A673 (cell line): ENCODE measurements around the gene NKD1.

Source experiments
- EZH2 ChIP-seq: fragments of 200-600 bp; sonication (generic); IDR thresholded peaks from 2 replicates; pipeline ENCODE4 v1.6.1; 2017; ENCODE audit warnings: borderline replicate concordance, low read depth, mild to moderate bottlenecking, mixed read lengths, antibody characterized with exemption, low read length; ENCODE audit not compliant: poor library complexity, severe bottlenecking
- TF ChIP-seq, protein P1 (sequence below): fragments of 300-800, 200-600 bp; sonication (generic); conservative IDR thresholded peaks from 2 replicates; pipeline ENCODE4 v1.5.1; 2017; ENCODE audit warnings: low read depth, mild to moderate bottlenecking, antibody characterized with exemption, low read length, moderate library complexity, mixed read lengths

DNA sequence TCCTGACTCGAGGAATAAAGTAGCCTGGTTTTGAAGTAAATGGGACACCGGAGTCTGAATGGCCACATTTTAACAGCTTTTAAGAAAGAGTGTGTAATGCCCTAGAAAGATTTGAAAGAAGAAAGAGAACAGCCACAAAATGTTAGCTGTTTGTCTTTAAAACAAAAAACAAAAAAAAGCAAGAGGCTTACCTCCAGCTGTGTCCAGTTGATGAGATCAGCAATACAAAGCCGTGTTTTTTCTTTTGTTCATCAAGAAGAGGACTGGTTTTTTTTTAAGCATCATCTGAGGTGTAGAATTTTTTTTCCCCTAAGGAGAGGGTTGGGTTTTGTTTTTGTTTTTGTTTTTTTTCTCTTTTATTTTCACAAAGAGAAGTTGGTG lies 58.8 kb downstream of the NKD1 start:
- TF ChIP-seq, protein P1, sequence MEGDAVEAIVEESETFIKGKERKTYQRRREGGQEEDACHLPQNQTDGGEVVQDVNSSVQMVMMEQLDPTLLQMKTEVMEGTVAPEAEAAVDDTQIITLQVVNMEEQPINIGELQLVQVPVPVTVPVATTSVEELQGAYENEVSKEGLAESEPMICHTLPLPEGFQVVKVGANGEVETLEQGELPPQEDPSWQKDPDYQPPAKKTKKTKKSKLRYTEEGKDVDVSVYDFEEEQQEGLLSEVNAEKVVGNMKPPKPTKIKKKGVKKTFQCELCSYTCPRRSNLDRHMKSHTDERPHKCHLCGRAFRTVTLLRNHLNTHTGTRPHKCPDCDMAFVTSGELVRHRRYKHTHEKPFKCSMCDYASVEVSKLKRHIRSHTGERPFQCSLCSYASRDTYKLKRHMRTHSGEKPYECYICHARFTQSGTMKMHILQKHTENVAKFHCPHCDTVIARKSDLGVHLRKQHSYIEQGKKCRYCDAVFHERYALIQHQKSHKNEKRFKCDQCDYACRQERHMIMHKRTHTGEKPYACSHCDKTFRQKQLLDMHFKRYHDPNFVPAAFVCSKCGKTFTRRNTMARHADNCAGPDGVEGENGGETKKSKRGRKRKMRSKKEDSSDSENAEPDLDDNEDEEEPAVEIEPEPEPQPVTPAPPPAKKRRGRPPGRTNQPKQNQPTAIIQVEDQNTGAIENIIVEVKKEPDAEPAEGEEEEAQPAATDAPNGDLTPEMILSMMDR = no peak
- TF ChIP-seq EZH2 = no peak
